Body of pancreas (tissue), 4 donors: ENCODE data around the gene MXI1. TPM values are rescaled to one million over a fixed set of nuclear protein-coding genes. Genes with fewer than 3 reads are reported as not detected.

ENCODE experiments used
- ATAC-seq: fragments of 150-250 bp; one replicate; pipeline ENCODE4 v1.9.1; 2016
- DNase-seq, 4 donors: peaks; one replicate each; pipeline ENCODE4 v3.0.0-alpha.2; 2019
- H3K27ac ChIP-seq, 4 donors: fragments of 200-600 bp; sonication (generic); 1 replicate in 3 of 4; 2 replicates in 1 of 4; pipeline versions ENCODE4 v1.5.1 to v1.6.1; 2016 to 2019; ENCODE audit warnings: mild to moderate bottlenecking in 1 of 4, mixed read lengths in 1 of 4, moderate library complexity in 1 of 4
- H3K27me3 ChIP-seq, 2 donors: fragments of 200-600 bp; sonication (generic); one replicate each; pipeline ENCODE4 v1.6.0; 2016; ENCODE audit warnings: mild to moderate bottlenecking in 1 of 2
- H3K36me3 ChIP-seq, 2 donors: fragments of 200-600 bp; sonication (generic); replicated peaks in 1 of 2; 2 replicates each; pipeline ENCODE4 v1.5.1; 2016; ENCODE audit warnings: low read depth in 2 of 2; ENCODE audit not compliant: insufficient read depth in 1 of 2
- H3K4me1 ChIP-seq: fragments of 200-600 bp; sonication (generic); one replicate; pipeline ENCODE4 v1.6.0; 2016
- H3K4me3 ChIP-seq, 2 donors: fragments of 200-600 bp; sonication (generic); 1 replicate in 1 of 2; 2 replicates in 1 of 2; pipeline ENCODE4 v1.5.1; 2016 to 2019
- H3K9me3 ChIP-seq, 3 donors: fragments of 200-600 bp; sonication (generic); 1 replicate in 2 of 3; 2 replicates in 1 of 3; pipeline ENCODE4 v1.5.1; 2016
- POLR2A ChIP-seq, 3 donors: fragments of 450-650 bp; IDR thresholded peaks; one replicate each; pipeline ENCODE4 v1.6.1; 2016; ENCODE audit warnings: antibody characterized with exemption in 3 of 3, mild to moderate bottlenecking in 2 of 3
- WGBS, 2 donors: methylation state at CpG; one replicate each; pipeline ENCODE4 v1.1.5; 2017; 5-methylcytosine and 5-hydroxymethylcytosine counted together
- intact Hi-C: fragments of 100-400 bp; cut with DNase I; formaldehyde crosslinking; loops from one replicate; pipeline ENCODE4 v1.15.1; 2023
- total RNA-seq, 2 donors: library from RNA; depleted of rRNA; stranded (reverse); fragments of >200 nt; gene quantifications; one replicate each; pipeline ENCODE4 v1.1.0, GENCODE V29; 2016
- TF ChIP-seq, protein P1 (sequence below), 7 experiments: fragments of 450-650 bp in 4 of 7; fragments of 200-600 bp in 3 of 7; sonication (generic) in 3 of 7; IDR thresholded peaks; one replicate each; pipeline ENCODE4 v1.5.1; 2016 to 2019; ENCODE audit warnings: antibody characterized with exemption in 7 of 7

Gene MXI1
- total RNA-seq, 2 donors from 2014 or later, result 14.8 to 24.1 TPM

DNA sequence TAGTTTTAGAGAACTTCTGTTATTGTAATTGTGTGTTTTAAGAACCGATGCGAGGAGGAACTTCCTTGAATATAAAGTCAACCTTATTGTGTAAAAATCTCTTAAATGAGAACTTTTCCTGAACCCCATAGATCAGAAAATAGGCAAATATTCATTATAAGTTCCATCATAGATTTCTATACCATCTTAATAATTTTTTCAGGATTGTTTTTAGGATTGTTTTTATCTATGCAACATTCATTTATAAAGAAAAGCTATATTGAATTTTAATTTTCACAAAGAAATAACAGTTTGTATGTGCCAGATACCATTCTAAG is 99.0 kb downstream of the MXI1 start:
- 2 to 9% methylated on average over 2 of the region's 2 CpGs for WGBS, 2 donors
- Histone ChIP-seq H3K36me3 (no peaks in the 10 kb centered on the region), H3K27me3 (no peaks in the 10 kb centered on the region), H3K27ac (peak overlapping the region in 1 of 4 donors; percentile 95), H3K4me1 (peaks cover 34% of the 10 kb centered on the region), H3K4me3 (no peak overlapping the region), H3K9me3 (no peaks in the 10 kb centered on the region)
- DNase-seq (no peak), ATAC-seq (no peak)
- TF ChIP-seq, protein P1, sequence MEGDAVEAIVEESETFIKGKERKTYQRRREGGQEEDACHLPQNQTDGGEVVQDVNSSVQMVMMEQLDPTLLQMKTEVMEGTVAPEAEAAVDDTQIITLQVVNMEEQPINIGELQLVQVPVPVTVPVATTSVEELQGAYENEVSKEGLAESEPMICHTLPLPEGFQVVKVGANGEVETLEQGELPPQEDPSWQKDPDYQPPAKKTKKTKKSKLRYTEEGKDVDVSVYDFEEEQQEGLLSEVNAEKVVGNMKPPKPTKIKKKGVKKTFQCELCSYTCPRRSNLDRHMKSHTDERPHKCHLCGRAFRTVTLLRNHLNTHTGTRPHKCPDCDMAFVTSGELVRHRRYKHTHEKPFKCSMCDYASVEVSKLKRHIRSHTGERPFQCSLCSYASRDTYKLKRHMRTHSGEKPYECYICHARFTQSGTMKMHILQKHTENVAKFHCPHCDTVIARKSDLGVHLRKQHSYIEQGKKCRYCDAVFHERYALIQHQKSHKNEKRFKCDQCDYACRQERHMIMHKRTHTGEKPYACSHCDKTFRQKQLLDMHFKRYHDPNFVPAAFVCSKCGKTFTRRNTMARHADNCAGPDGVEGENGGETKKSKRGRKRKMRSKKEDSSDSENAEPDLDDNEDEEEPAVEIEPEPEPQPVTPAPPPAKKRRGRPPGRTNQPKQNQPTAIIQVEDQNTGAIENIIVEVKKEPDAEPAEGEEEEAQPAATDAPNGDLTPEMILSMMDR (IDR thresholded peaks at IDR 0.05), result no peak
- TF ChIP-seq POLR2A (IDR thresholded peaks at IDR 0.05), result no peak
- intact Hi-C loops, result no loop called here

DNA sequence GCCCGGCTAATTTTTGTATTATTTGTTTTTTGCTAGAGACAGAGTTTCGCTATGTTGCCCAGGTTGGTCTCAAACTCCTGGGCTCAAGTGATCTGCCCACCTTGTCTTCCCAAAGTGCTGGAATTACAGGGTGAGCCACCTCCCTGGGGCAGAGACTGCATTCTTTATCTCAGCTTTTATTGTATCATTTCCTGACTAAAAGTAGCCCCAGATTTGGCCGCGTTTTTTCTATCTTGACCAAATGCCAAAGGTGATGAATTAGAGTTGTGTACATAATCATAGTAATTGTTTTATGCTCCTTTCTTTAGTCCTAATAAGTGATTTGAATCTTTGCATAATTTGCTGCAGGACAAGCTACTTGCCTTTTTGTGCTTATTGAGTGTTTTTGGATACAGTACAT is 100.4 kb downstream of the MXI1 start:
- no peaks in the 10 kb centered on the region for H3K36me3 ChIP-seq
- H3K4me3 ChIP-seq, result no peak overlapping the region
- H3K9me3 ChIP-seq, result no peaks in the 10 kb centered on the region
- H3K27ac ChIP-seq, result no peak overlapping the region
- TF ChIP-seq, protein P1 (IDR thresholded peaks at IDR 0.05), result no peak
- TF ChIP-seq POLR2A (IDR thresholded peaks at IDR 0.05), result no peak
- ATAC-seq, result no peak
- intact Hi-C loops, result no loop called here
- no peaks in the 10 kb centered on the region for H3K27me3 ChIP-seq
- 29 to 31% methylated on average over 4 of the region's 4 CpGs for WGBS, 2 donors
- DNase-seq, result no peak
- peaks cover 20% of the 10 kb centered on the region for H3K4me1 ChIP-seq

DNA sequence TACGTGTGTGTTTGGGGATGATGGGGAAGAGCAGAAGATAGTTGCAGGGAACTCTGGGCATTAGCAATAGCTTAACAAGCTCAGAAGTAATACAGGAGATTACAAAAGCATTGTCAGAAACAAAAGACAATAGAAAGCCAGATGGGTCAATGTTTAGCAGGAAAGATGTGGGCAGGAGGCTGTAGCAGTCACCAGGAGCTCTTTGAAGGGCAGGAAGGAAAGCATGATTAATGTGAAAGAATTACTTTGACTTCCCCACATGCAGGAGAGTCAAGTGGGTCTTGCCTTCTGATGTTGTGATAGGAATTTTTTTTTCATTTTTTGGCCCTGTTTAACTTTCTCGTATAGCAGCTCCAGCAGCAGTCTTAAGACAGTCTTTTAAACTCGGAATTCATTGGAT is 103.3 kb downstream of the MXI1 start:
- WGBS, 2 donors, result 23 to 32% methylated on average over 3 of the region's 3 CpGs
- no peaks in the 10 kb centered on the region for H3K9me3 ChIP-seq
- DNase-seq (no peak), ATAC-seq (no peak)
- peaks cover 6% of the 10 kb centered on the region for H3K4me1 ChIP-seq
- intact Hi-C loops, result no loop called here
- no peak overlapping the region for H3K27ac ChIP-seq
- H3K4me3 ChIP-seq, result no peak overlapping the region
- no peaks in the 10 kb centered on the region for H3K36me3 ChIP-seq
- no peaks in the 10 kb centered on the region for H3K27me3 ChIP-seq
- TF ChIP-seq, protein P1 (IDR thresholded peaks at IDR 0.05), result no peak
- no peak for TF ChIP-seq POLR2A (IDR thresholded peaks at IDR 0.05)

DNA sequence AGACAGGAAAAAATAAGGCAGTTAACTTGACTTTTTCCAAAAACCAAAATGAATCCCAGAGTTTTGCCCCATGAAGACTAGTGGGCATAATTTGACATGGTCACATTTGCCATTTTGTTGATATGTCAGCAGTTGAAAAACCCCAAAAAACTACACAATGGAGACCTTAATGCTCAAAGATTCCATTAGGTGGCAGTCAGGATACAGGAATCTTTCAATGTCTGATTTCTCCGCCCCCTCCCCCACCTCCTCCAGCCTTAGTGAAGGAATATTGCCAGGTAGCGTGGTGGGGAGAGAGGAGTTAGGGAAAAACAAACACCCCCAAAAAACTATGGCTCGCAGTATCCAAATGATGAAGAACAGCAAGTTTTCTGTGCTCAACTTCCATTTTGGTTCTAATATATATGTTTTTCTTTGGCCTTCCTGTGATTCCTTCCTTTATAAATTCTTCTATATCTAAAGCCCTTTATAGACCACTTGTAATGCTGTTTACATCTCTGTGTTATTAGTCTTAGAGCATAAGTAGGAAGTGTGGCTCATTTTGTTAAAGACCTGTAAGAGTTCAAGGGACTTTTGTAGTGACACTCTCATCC is 104.0 kb downstream of the MXI1 start:
- whole genome bisulfite sequencing, 2 donors, result 0 to 5% methylated on average over 3 of the region's 3 CpGs
- TF ChIP-seq, protein P1 (IDR thresholded peaks at IDR 0.05), result peak; percentile 30 to 81 (median 73)
- TF ChIP-seq POLR2A (IDR thresholded peaks at IDR 0.05), result no peak
- H3K27ac ChIP-seq, result no peak overlapping the region
- H3K27me3 ChIP-seq, result no peaks in the 10 kb centered on the region
- H3K4me1 ChIP-seq, result no peaks in the 10 kb centered on the region
- no peaks in the 10 kb centered on the region for H3K9me3 ChIP-seq
- no peak overlapping the region for H3K4me3 ChIP-seq
- no peaks in the 10 kb centered on the region for H3K36me3 ChIP-seq
- intact Hi-C loops, result no loop called here
- DNase-seq (peak; percentile 52 to 67 (median 62)), ATAC-seq (peak; percentile 86)

DNA sequence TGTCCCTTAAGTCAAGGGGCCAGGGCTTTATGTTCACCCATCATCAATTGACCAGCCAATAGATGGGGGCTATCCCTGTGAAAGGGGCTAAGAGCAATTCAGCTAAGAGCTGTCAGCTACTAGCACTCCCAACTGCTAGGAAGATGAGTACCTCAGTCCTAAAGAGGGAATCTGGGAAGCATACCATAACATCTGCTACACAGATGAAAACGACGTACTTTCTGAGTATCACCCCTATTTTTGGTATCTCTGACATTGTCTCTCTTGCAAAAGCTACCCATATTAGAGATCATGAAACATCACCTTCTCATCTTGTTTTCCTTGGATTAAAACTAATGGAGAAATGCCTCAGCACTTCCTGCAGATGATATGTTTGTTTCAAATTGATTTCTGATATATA is 104.8 kb downstream of the MXI1 start:
- Histone ChIP-seq H3K27ac (no peak overlapping the region), H3K9me3 (no peaks in the 10 kb centered on the region), H3K4me3 (no peak overlapping the region), H3K27me3 (no peaks in the 10 kb centered on the region), H3K36me3 (no peaks in the 10 kb centered on the region), H3K4me1 (no peaks in the 10 kb centered on the region)
- ATAC-seq (no peak), DNase-seq (no peak)
- intact Hi-C loops, result no loop called here
- TF ChIP-seq, protein P1 (IDR thresholded peaks at IDR 0.05), result no peak
- TF ChIP-seq POLR2A (IDR thresholded peaks at IDR 0.05), result no peak
- WGBS, 2 donors, result 47 to 50% methylated on average over 2 of the region's 2 CpGs
